GM12874 (cell line): ENCODE data around the gene RMND5A.

Experiments
- CTCF ChIP-seq: IDR thresholded peaks from 2 replicates; pipeline ENCODE4 v1.5.1; 2011; ENCODE audit warnings: low read depth, mild to moderate bottlenecking, control low read depth, low read length, moderate library complexity; ENCODE audit not compliant: insufficient read depth

Gene RMND5A

GRCh38 chr2:86790676-86791572 is 70.8 kb downstream of the RMND5A start, which contains the start of gene CD8A:
Gene CD8A (minus strand): TSS chr2:86790913. CDS start chr2:86790825, 88 bp downstream.
- no peak for TF ChIP-seq CTCF

GRCh38 chr2:86791573-86791972 is 71.5 kb downstream of the RMND5A start:
- TF ChIP-seq CTCF = no peak

- TF ChIP-seq CTCF = no peak
These were observed 73.7 kb downstream of the RMND5A start for GRCh38 chr2:86793752-86794151.

GRCh38 chr2:86794861-86795260 is 74.8 kb downstream of the RMND5A start:
- no peak for TF ChIP-seq CTCF

GRCh38 chr2:86800856-86801567 is 80.9 kb downstream of the RMND5A start:
- TF ChIP-seq CTCF = no peak

- TF ChIP-seq CTCF = no peak
These were observed 86.2 kb downstream of the RMND5A start for GRCh38 chr2:86806059-86806857.

- TF ChIP-seq CTCF = no peak
These were observed 87.0 kb downstream of the RMND5A start for GRCh38 chr2:86807133-86807467.
